ENCODE measurements around the gene MGP. TPM values are rescaled to one million over a fixed set of nuclear protein-coding genes. Genes with fewer than 3 reads are reported as not detected.

Gene MGP
- total and polyA plus RNA-seq, 2 donors (not counting 1 experiment from before 2014, with no cell fraction given), result 0.39 to 0.81 TPM

DNA sequence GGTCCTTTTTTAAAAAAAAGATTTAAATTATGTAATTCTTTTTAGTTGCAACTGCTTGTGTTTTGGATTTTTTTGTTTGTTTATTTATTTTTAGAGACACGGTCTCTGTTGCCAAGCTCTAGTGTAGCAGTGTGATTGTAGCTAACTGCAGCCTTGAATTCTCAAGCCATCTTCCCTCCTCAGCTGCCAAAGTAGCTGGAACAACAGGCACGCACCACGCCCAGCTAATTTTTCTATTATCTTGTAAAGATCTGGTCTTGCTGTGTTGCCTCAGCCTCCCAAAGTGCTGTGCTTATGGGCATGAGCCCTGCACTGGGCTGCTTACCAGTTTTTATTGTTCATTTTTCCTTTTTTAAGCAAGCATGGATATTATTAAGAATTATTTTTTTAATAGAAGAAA is 31.7 kb downstream of the MGP start:
- TF ChIP-seq, protein P1, sequence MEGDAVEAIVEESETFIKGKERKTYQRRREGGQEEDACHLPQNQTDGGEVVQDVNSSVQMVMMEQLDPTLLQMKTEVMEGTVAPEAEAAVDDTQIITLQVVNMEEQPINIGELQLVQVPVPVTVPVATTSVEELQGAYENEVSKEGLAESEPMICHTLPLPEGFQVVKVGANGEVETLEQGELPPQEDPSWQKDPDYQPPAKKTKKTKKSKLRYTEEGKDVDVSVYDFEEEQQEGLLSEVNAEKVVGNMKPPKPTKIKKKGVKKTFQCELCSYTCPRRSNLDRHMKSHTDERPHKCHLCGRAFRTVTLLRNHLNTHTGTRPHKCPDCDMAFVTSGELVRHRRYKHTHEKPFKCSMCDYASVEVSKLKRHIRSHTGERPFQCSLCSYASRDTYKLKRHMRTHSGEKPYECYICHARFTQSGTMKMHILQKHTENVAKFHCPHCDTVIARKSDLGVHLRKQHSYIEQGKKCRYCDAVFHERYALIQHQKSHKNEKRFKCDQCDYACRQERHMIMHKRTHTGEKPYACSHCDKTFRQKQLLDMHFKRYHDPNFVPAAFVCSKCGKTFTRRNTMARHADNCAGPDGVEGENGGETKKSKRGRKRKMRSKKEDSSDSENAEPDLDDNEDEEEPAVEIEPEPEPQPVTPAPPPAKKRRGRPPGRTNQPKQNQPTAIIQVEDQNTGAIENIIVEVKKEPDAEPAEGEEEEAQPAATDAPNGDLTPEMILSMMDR (IDR thresholded peaks at IDR 0.05), result no peak
- TF ChIP-seq EZH2 (IDR thresholded peaks at IDR 0.05; ENCODE audit: borderline replicate concordance, insufficient read depth, low read depth, low read length, poor library complexity, severe bottlenecking), result no peak
- no peak overlapping the region for H3K27ac ChIP-seq (ENCODE audit: low read length in 2 of 2)
- no peak for DNase-seq
- H3K9ac ChIP-seq (ENCODE audit: low read length), result no peak overlapping the region
- H4K20me1 ChIP-seq (ENCODE audit: control insufficient read depth, insufficient read depth, low read length, poor library complexity, severe bottlenecking), result no peaks in the 10 kb centered on the region
- H3K79me2 ChIP-seq (ENCODE audit: control insufficient read depth, insufficient read depth, low read length), result no peaks in the 10 kb centered on the region
- peaks cover 0 to 3% (median 0%) of the 10 kb centered on the region in 3 donors for H3K9me3 ChIP-seq (ENCODE audit: control extremely low read depth in 1 of 3, control insufficient read depth in 2 of 3, insufficient read depth in 1 of 3, low read length in 2 of 3)
- Mint-ChIP-seq H3K4me3 (no peak overlapping the region), H3K27me3 (no peaks in the 10 kb centered on the region), H3K9me3 (ENCODE audit: insufficient read depth) (peaks cover 2% of the 10 kb centered on the region), H3K4me1 (peaks cover 24% of the 10 kb centered on the region), H3K27ac (no peak overlapping the region)
- peaks cover 12 to 24% of the 10 kb centered on the region in 2 donors for H3K4me1 ChIP-seq (ENCODE audit: control insufficient read depth in 2 of 2, insufficient read depth in 2 of 2, low read length in 2 of 2)
- ATAC-seq (ENCODE audit: low read depth), result no peak
- no peak overlapping the region for H3K4me2 ChIP-seq (replicated peaks; ENCODE audit: low read depth, low read length, poor library complexity, severe bottlenecking)
- no peaks in the 10 kb centered on the region for H3K27me3 ChIP-seq (replicated peaks in 1 of 4; ENCODE audit: control extremely low read depth in 1 of 4, control insufficient read depth in 3 of 4, insufficient read depth in 4 of 4, low read length in 3 of 4)
- CTCF ChIA-PET, result interaction anchor here (1.3 to 4.5 kb wide), 4 partner anchors 8 to 142 kb away, joined by 3 to 28 read pairs (median 9); no protein-coding TSS in a partner anchor
- H3K36me3 ChIP-seq (replicated peaks in 1 of 2; ENCODE audit: control extremely low read depth in 1 of 2, control insufficient read depth in 1 of 2, extremely low read depth in 1 of 2, insufficient read depth in 2 of 2, low read length in 1 of 2), result no peaks in the 10 kb centered on the region
- no peak overlapping the region for H3K4me3 ChIP-seq (ENCODE audit: control extremely low read depth in 1 of 5, extremely low read depth in 1 of 5, insufficient read depth in 1 of 5, low read depth in 2 of 5, low read length in 4 of 5)
- WGBS (ENCODE audit: insufficient coverage), result 100% methylated on average over 1 of the region's 3 CpGs
- H2AFZ ChIP-seq (ENCODE audit: insufficient read depth, low read depth, low read length, poor library complexity, severe bottlenecking), result no peak overlapping the region
- intact Hi-C loops (cut with micrococcal nuclease), result no loop called here
- POLR2A ChIA-PET, result no interaction called here

DNA sequence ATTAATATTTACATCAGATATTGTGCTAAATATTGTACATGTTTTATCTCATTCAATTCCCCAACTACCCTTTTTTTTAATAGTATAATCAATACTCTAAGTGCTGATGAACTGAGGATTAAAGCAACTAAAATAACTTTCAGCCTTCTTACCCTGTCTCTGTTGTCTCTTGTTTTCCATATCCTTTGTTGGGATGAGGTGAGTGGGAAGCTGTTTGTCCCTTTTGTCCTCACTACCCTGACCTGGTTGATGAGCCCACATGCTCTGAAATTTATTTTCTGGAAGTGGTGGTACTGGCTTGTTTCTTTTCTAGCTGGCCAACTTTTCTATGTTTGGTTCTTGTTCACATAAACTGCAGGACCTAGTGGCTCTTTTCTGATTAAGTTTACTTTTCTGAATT is 32.8 kb downstream of the MGP start:
- peaks cover 7 to 13% of the 10 kb centered on the region in 2 donors for H3K4me1 ChIP-seq (ENCODE audit: control insufficient read depth in 2 of 2, insufficient read depth in 2 of 2, low read length in 2 of 2)
- H3K9me3 ChIP-seq (ENCODE audit: control extremely low read depth in 1 of 3, control insufficient read depth in 2 of 3, insufficient read depth in 1 of 3, low read length in 2 of 3), result peaks cover 0 to 3% (median 0%) of the 10 kb centered on the region in 3 donors
- ATAC-seq (ENCODE audit: low read depth), result no peak
- H3K79me2 ChIP-seq (ENCODE audit: control insufficient read depth, insufficient read depth, low read length), result no peaks in the 10 kb centered on the region
- no peak overlapping the region for H2AFZ ChIP-seq (ENCODE audit: insufficient read depth, low read depth, low read length, poor library complexity, severe bottlenecking)
- intact Hi-C loops (cut with micrococcal nuclease), result no loop called here
- H3K4me3 Mint-ChIP-seq, result no peak overlapping the region
- H4K20me1 ChIP-seq (ENCODE audit: control insufficient read depth, insufficient read depth, low read length, poor library complexity, severe bottlenecking), result no peaks in the 10 kb centered on the region
- no peaks in the 10 kb centered on the region for H3K27me3 Mint-ChIP-seq
- no peaks in the 10 kb centered on the region for H3K36me3 ChIP-seq (replicated peaks in 1 of 2; ENCODE audit: control extremely low read depth in 1 of 2, control insufficient read depth in 1 of 2, extremely low read depth in 1 of 2, insufficient read depth in 2 of 2, low read length in 1 of 2)
- H3K9me3 Mint-ChIP-seq (ENCODE audit: insufficient read depth), result no peaks in the 10 kb centered on the region
- H3K27me3 ChIP-seq (replicated peaks in 1 of 4; ENCODE audit: control extremely low read depth in 1 of 4, control insufficient read depth in 3 of 4, insufficient read depth in 4 of 4, low read length in 3 of 4), result no peaks in the 10 kb centered on the region
- no peak overlapping the region for H3K9ac ChIP-seq (ENCODE audit: low read length)
- no peak overlapping the region for H3K4me2 ChIP-seq (replicated peaks; ENCODE audit: low read depth, low read length, poor library complexity, severe bottlenecking)
- no peak overlapping the region for H3K27ac Mint-ChIP-seq
- H3K4me3 ChIP-seq (ENCODE audit: control extremely low read depth in 1 of 5, extremely low read depth in 1 of 5, insufficient read depth in 1 of 5, low read depth in 2 of 5, low read length in 4 of 5), result no peak overlapping the region
- POLR2A ChIA-PET, result no interaction called here
- DNase-seq, result no peak
- CTCF ChIA-PET, result interaction anchor here (0.6 to 4.5 kb wide), 5 partner anchors 13 to 143 kb away, joined by 3 to 28 read pairs (median 3); no protein-coding TSS in a partner anchor
- no peak for TF ChIP-seq EZH2 (IDR thresholded peaks at IDR 0.05; ENCODE audit: borderline replicate concordance, insufficient read depth, low read depth, low read length, poor library complexity, severe bottlenecking)
- TF ChIP-seq, protein P1 (IDR thresholded peaks at IDR 0.05), result no peak
- H3K4me1 Mint-ChIP-seq, result peaks cover 13% of the 10 kb centered on the region
- H3K27ac ChIP-seq (ENCODE audit: low read length in 2 of 2), result no peak overlapping the region

Data from B cell (primary cell).